Astrocyte (in vitro differentiated cells and primary cell): ENCODE data around the gene NSL1. TPM values are rescaled to one million over a fixed set of nuclear protein-coding genes. Genes with fewer than 3 reads are reported as not detected.

Experiments
- DNase-seq: peaks from one replicate; pipeline ENCODE4 v3.0.0-alpha.2; 2010; ENCODE audit warnings: low read depth
- FAIRE-seq: peaks from 2 replicates; lab custom pipeline; 2011; peaks lifted over from hg19 to GRCh38; lab: Jason Lieb, UNC
- H2AFZ ChIP-seq: 2 replicates; pipeline ENCODE4 v1.6.0; 2012; ENCODE audit warnings: low read depth, low read length, inconsistent platforms
- H3K27ac ChIP-seq: 2 replicates; pipeline ENCODE4 v1.5.1; 2011; ENCODE audit warnings: low read depth, low read length, inconsistent platforms
- H3K27me3 ChIP-seq: 2 replicates; pipeline ENCODE4 v1.6.0; 2011; ENCODE audit warnings: low read length, inconsistent platforms; ENCODE audit not compliant: insufficient read depth
- H3K36me3 ChIP-seq: 2 replicates; pipeline ENCODE4 v1.5.1; 2011; ENCODE audit warnings: low read length, inconsistent platforms; ENCODE audit not compliant: insufficient read depth
- H3K4me1 ChIP-seq: 2 replicates; pipeline ENCODE4 v1.5.1; 2011; ENCODE audit warnings: low read length, inconsistent platforms; ENCODE audit not compliant: insufficient read depth
- H3K4me2 ChIP-seq: 2 replicates; pipeline ENCODE4 v1.6.0; 2012; ENCODE audit warnings: low read length, inconsistent platforms
- H3K4me3 ChIP-seq: 2 replicates; pipeline ENCODE4 v1.5.1; 2011; ENCODE audit warnings: low read depth, mild to moderate bottlenecking, low read length, inconsistent platforms; ENCODE audit not compliant: insufficient read depth
- H3K79me2 ChIP-seq: 2 replicates; pipeline ENCODE4 v1.6.0; 2012; ENCODE audit warnings: mild to moderate bottlenecking, low read length, inconsistent platforms; ENCODE audit not compliant: insufficient read depth
- H3K9ac ChIP-seq: 2 replicates; pipeline ENCODE4 v1.6.0; 2012; ENCODE audit warnings: mild to moderate bottlenecking, low read length, inconsistent platforms
- H3K9me3 ChIP-seq: 2 replicates; pipeline ENCODE4 v1.5.1; 2012; ENCODE audit warnings: low read depth, mild to moderate bottlenecking, low read length, inconsistent platforms; ENCODE audit not compliant: insufficient read depth
- H4K20me1 ChIP-seq: 2 replicates; pipeline ENCODE4 v1.6.0; 2012; ENCODE audit warnings: low read length, inconsistent platforms; ENCODE audit not compliant: insufficient read depth
- H3K27ac Mint-ChIP-seq: one replicate; pipeline ENCODE4 v1.8.0; 2021; ENCODE audit warnings: mild to moderate bottlenecking, mixed read lengths; ENCODE audit not compliant: unreplicated experiment
- H3K27me3 Mint-ChIP-seq: one replicate; pipeline ENCODE4 v1.8.0; 2021; ENCODE audit warnings: low read depth, mixed read lengths; ENCODE audit not compliant: unreplicated experiment
- H3K36me3 Mint-ChIP-seq: one replicate; pipeline ENCODE4 v1.8.0; 2021; ENCODE audit warnings: low read depth, mixed read lengths; ENCODE audit not compliant: unreplicated experiment
- H3K4me1 Mint-ChIP-seq: one replicate; pipeline ENCODE4 v1.8.0; 2021; ENCODE audit warnings: low read depth, mixed read lengths; ENCODE audit not compliant: unreplicated experiment
- H3K4me3 Mint-ChIP-seq: one replicate; pipeline ENCODE4 v1.8.0; 2021; ENCODE audit warnings: mild to moderate bottlenecking, moderate library complexity, mixed read lengths; ENCODE audit not compliant: unreplicated experiment
- H3K9me3 Mint-ChIP-seq: one replicate; pipeline ENCODE4 v1.8.0; 2021; ENCODE audit warnings: mild to moderate bottlenecking, mixed read lengths; ENCODE audit not compliant: unreplicated experiment
- CTCF ChIP-seq: IDR thresholded peaks from 2 replicates; pipeline ENCODE4 v1.5.1; 2011; ENCODE audit warnings: low read depth, mild to moderate bottlenecking, inconsistent platforms, low read length, moderate library complexity; ENCODE audit not compliant: insufficient read depth
- EZH2 ChIP-seq: IDR thresholded peaks from 2 replicates; pipeline ENCODE4 v1.6.1; 2012; ENCODE audit warnings: mild to moderate bottlenecking, low read length, inconsistent platforms; ENCODE audit not compliant: insufficient read depth
- total RNA-seq: library from RNA; stranded (reverse); gene quantifications from 2 replicates; pipeline ENCODE4 v1.2.1, GENCODE V29; 2021

The NSL1 gene
- total RNA-seq, 1 donor from 2014 or later = 22.6 TPM

- Histone ChIP-seq H3K79me2 (no peaks in the 10 kb centered on the region), H3K27me3 (no peaks in the 10 kb centered on the region), H3K27ac (no peak overlapping the region), H3K36me3 (no peaks in the 10 kb centered on the region), H2AFZ (no peak overlapping the region), H3K4me3 (no peak overlapping the region), H3K4me1 (no peaks in the 10 kb centered on the region), H3K4me2 (no peak overlapping the region), H4K20me1 (no peaks in the 10 kb centered on the region), H3K9ac (no peak overlapping the region), H3K9me3 (peaks cover 16% of the 10 kb centered on the region)
- no peak for DNase-seq
- H3K4me1 Mint-ChIP-seq = no peaks in the 10 kb centered on the region
- FAIRE-seq = no peak
- no peak overlapping the region for H3K27ac Mint-ChIP-seq
- no peak for TF ChIP-seq EZH2
- TF ChIP-seq CTCF = no peak
- H3K4me3 Mint-ChIP-seq = no peak overlapping the region
- peaks cover 3% of the 10 kb centered on the region for H3K36me3 Mint-ChIP-seq
- H3K9me3 Mint-ChIP-seq = peaks cover 19% of the 10 kb centered on the region
- no peaks in the 10 kb centered on the region for H3K27me3 Mint-ChIP-seq
Measured at GRCh38 chr1:212828395-212828794, 36.8 kb upstream of the NSL1 start.

DNA sequence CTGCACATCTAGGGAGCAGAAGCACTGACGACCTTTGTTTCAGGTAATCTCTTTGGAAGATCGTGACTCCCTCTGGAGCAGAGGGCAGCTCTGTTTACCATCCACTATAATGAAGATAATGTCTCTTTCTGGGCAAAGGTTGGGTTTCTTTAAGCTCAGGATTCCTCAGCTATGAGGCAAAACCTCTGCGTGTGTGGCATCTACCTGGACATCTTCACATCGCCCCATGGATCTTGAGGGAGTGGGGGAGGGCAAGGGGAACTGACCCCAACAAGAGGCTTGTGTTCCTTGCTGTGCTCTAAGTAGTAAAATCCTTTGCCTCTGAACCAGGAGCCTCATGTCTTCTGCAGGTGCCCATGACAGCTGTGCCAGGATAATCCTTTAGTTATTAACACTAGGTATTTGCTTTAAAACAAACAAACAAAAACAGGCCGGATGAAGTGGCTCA is 36.3 kb upstream of the NSL1 start:
- DNase-seq = no peak
- H3K36me3 Mint-ChIP-seq = peaks cover 3% of the 10 kb centered on the region
- Histone ChIP-seq H3K36me3 (no peaks in the 10 kb centered on the region), H3K27me3 (no peaks in the 10 kb centered on the region), H3K4me2 (no peak overlapping the region), H3K9ac (no peak overlapping the region), H4K20me1 (no peaks in the 10 kb centered on the region), H3K4me1 (no peaks in the 10 kb centered on the region), H3K27ac (no peak overlapping the region), H3K4me3 (no peak overlapping the region), H2AFZ (no peak overlapping the region), H3K79me2 (no peaks in the 10 kb centered on the region), H3K9me3 (peaks cover 16% of the 10 kb centered on the region)
- no peaks in the 10 kb centered on the region for H3K27me3 Mint-ChIP-seq
- H3K4me1 Mint-ChIP-seq = no peaks in the 10 kb centered on the region
- TF ChIP-seq CTCF = no peak
- no peak for TF ChIP-seq EZH2
- no peak overlapping the region for H3K27ac Mint-ChIP-seq
- FAIRE-seq = no peak
- H3K9me3 Mint-ChIP-seq = peaks cover 21% of the 10 kb centered on the region
- H3K4me3 Mint-ChIP-seq = no peak overlapping the region

- no peak overlapping the region for H3K4me3 Mint-ChIP-seq
- no peak for FAIRE-seq
Measured at GRCh38 chr1:212827171-212827776, 35.7 kb upstream of the NSL1 start.

More at GRCh38 chr1:212827171-212827776, 35.7 kb upstream of the NSL1 start:
- no peak for DNase-seq
- H3K27ac ChIP-seq = no peak overlapping the region
- H2AFZ ChIP-seq = no peak overlapping the region
- H3K9ac ChIP-seq = no peak overlapping the region
- H3K79me2 ChIP-seq = no peaks in the 10 kb centered on the region
- H3K4me1 ChIP-seq = no peaks in the 10 kb centered on the region
- H3K27me3 Mint-ChIP-seq = no peaks in the 10 kb centered on the region
- peaks cover 3% of the 10 kb centered on the region for H3K36me3 Mint-ChIP-seq
- H3K27ac Mint-ChIP-seq = no peak overlapping the region
- H3K4me1 Mint-ChIP-seq = no peaks in the 10 kb centered on the region
- H3K4me2 ChIP-seq = no peak overlapping the region
- H4K20me1 ChIP-seq = no peaks in the 10 kb centered on the region
- peaks cover 16% of the 10 kb centered on the region for H3K9me3 ChIP-seq
- peaks cover 21% of the 10 kb centered on the region for H3K9me3 Mint-ChIP-seq
- H3K27me3 ChIP-seq = no peaks in the 10 kb centered on the region
- TF ChIP-seq EZH2 (no peak), CTCF (no peak)
- H3K36me3 ChIP-seq = no peaks in the 10 kb centered on the region
- H3K4me3 ChIP-seq = no peak overlapping the region
